Glomerular visceral epithelial cell (primary cell): Measurements from ENCODE around the gene TLR2.
"Not testable (repeated sequence)": the region's sequence is repeated elsewhere in the genome, so short reads cannot be mapped to it uniquely, and the experiment has no call there.

Experiments
- DNase-seq: peaks from one replicate; pipeline ENCODE4 v3.0.0-alpha.2; 2016; ENCODE audit errors: extremely low spot score

The TLR2 gene

DNA sequence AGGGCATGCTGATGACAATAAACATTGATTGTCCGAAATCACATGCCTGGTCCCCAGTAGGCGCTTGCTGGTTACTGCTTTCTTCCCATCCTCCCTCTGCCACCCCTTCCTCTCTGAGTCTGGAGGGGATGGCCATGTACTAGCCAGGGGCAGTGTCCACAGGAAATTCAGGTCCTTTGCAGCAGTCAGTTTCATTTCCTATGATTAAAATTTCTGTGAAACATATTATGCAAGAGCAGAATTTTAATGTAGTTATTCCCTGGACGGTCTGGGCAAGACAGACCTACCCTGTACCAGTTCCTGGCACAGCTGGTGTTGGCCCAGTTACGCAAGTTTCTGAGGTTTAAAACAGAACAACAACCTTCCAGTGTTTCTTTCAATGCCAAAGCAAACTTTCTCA is 28.2 kb upstream of the TLR2 start:
- no peak for DNase-seq

DNA sequence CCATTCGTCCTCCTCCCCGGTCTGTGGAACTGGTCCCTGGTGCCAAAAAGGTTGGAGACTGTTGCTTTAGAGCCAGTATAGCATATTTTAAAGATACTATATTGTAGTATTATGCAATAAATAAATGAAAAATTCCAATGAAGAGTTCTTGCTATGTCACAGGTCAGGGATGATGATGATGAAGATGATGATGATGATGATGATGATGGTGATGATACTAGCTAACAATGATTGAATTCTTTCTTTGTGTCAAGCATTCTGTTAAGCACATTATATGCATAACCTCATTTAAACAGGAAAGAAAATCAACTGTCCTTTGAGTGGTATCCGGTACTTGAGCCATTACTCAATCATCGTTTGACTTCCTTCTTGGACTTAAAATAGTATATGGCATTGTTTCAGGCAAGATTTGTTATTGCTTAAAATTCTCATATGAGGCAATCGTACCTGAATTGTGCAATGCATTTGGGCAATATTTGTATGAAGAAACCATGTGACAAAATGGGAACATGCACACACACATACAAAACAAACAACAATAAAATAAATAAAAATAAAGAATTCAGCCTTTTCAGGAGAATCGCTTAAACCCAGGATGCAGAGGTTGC is 22.8 kb upstream of the TLR2 start:
- DNase-seq: no peak

GRCh38 chr4:153661908-153662307 is 22.2 kb upstream of the TLR2 start:
- DNase-seq: no peak

DNA sequence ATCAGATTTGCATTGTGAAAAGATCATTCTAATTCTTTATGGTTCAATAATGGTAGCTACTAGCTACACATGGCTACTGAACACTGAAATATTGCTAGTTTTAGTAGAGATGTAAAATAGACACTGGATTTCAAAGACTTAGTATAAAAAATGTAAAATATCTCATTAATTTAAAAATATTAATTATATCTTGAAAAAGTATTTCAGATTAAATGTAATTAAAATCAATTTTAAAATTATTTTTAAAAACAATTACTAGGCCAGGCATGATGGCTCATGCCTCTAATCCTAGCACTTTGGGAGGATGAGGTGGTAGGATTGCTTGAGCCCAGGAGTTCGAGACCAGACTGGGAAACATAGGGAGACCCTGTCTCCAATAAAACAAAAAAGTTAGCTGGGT is 20.4 kb upstream of the TLR2 start:
- DNase-seq: no peak

GRCh38 chr4:153666505-153666904 is 17.6 kb upstream of the TLR2 start:
- not testable (repeated sequence) for DNase-seq

- no peak for DNase-seq
Measured at GRCh38 chr4:153668647-153669046, 15.4 kb upstream of the TLR2 start.

DNA sequence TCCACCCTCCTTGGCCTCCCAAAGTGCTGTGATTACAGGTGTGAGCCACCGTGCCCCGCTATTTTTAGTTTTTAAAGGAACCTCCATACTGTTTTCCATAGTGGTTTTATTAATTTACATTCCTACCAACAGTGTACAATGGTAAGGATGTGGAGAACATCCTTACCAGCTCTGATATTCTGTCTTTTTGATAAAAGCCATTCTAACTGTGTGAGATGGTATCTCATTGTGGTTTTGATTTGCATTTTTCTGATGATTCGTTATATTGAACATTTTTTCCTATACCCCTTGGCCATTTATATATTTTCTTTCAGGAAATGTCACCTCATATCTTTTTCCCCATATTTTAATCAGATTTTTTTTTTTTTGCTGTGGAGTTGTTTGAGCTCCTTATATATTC is 14.2 kb upstream of the TLR2 start:
- no peak for DNase-seq

DNA sequence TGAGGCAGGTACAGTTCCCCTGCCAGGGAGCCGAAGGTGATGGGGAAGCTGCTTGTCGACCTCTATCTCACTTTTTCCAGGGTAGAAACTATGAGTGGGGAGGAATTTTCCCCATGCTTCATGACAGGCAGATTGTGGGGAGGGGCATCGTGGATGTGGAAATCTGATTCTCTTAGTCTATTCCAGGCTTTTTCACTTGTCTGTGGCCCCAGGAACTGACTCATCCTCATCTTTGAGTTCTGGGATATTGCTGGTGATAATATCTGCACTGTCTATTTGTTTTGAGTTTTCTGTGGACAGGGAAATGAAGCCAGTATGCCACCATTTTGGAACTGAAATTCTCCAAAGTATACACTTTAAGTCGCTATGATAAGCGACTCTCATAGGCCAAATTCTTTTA is 7.6 kb upstream of the TLR2 start:
- peak; percentile 51 for DNase-seq

DNA sequence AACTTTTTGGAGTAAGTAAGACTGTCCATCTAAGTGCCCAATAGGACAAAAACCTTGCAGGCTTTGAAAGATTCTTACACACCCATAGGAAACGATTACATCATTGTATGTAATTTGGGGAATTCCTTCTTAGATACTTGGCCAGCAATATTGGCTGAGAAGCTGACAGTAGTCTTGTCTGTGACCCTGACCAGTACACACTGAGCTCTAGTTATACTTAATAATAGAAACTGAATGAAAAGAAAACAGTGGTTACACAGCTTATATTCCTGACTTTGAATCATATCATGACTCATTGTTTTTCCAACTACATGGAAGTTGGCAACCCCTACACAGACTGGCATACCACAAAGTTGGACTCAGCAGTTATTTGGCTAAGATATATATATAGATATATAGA is 7.1 kb upstream of the TLR2 start:
- peak; percentile 87 for DNase-seq

DNA sequence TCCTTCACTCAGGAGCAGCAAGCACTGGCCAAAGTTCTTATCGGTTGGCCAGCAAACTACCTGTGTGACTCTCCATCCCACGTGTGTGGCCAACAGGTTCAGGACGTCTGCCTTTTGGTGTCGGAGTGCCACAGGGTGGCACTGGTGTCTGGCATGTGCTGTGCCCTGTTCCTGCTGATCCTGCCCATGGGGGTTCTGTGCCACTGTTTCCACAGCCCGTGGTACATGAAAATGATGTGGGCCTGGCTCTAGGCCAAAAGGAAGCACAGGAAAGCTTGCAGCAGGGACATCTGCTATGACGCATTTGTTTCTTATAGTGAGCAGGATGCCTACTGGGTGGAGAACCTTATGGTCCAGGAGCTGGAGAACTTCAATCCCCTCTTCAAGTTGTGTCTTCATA is 4.6 kb upstream of the TLR2 start:
- no peak for DNase-seq

- DNase-seq: no peak
Measured at GRCh38 chr4:153683763-153684181, 308 bp upstream of the TLR2 start.

- no peak for DNase-seq
Measured at GRCh38 chr4:153684971-153685371, 891 bp downstream of the TLR2 start.

GRCh38 chr4:153704522-153704921 is 20.4 kb downstream of the TLR2 start:
- no peak for DNase-seq

- DNase-seq: no peak
Measured at GRCh38 chr4:153705743-153706468, 21.8 kb downstream of the TLR2 start.

DNA sequence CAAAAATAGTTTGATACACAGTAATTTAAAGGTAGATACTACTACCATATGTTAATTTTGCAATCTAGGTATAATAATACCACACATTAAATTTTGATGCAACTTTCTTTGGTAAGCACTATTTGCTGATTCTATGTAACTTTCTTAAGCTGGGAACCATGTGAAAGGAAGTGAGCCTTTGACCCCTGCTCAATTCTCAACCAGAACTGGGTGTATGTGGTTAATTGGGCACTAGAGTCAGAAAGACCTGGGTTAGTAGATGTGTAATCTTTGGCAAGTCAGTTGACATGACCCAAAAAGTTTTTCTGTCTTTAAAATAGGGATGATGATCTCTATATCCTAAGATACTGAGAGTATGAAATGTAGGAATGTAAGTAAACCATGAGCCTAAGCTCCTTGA is 22.4 kb downstream of the TLR2 start:
- DNase-seq: no peak

GRCh38 chr4:153710681-153711080 is 26.6 kb downstream of the TLR2 start:
- DNase-seq: no peak

- DNase-seq: peak; percentile 13
Measured at GRCh38 chr4:153713866-153714646, 30.0 kb downstream of the TLR2 start.

- DNase-seq: no peak
Measured at GRCh38 chr4:153722036-153722435, 38.0 kb downstream of the TLR2 start.

DNA sequence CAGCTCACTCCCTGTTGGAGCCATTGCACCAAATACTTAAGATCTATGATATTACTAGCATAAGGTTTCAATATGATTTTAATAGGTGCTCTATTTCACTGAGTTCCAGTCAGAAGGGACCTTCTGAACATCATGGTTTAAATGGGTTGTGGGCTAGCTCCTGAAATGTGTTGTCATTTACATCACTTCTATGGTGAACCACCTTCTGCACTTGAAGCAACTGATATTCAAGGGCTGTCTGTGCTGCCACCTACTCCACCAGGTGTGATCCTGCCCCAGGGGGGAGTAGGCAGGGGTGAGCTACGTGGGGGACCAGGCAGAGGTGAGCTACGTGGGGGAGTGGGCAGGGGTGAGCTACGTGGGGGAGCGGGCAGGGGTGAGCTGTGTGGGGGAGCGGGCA is 40.5 kb downstream of the TLR2 start:
- DNase-seq: no peak

DNA sequence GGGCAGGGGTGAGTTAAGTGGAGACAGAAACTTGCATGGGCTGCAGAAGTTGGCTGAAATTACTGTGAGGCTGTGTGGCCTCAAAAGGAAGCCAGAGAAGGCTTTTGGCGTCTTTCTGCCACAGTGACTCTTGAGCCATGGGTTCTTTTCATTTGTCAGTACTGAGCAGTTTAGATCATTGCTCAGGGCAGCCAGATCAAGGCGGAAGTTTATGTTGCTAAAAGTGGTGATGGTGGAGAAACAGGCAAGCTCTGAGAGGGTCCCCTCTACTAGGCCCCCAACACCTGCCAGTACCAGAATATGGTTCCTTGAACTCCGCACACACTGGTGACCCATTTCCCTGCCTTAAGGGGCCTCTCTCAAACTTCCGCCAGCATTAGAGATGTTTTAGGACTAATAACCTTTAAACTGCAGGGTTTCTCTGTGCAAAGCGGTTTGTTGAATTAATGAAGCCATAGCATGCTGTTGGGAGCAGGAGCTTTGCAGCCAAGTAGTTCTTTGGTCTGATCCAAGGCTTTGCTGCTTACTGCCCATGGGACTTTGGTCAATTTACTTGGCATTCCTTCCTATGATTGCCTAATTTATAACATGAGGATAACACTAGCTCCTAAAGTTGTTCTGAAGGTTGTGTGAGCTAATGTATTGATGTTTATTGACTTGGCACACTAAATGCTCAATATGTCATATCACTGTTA is 41.2 kb downstream of the TLR2 start:
- DNase-seq: no peak

DNA sequence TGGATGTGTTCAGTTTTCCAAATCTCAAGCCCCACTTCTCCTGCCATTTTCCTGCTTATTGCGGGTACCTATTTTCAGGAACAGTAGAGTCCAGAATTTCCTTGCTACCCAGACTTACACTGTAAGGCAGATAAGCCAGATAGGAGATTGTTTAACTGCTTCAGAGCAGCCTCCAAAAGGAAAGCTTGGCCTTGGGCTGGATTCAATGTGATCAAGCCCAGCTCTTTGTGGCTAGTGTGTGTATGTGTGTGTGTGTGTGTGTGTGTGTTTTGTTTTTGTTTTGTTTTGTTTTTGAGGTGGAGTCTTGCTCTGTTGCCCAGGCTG is 41.7 kb downstream of the TLR2 start:
- no peak for DNase-seq

GRCh38 chr4:153728151-153728550 is 44.1 kb downstream of the TLR2 start:
- no peak for DNase-seq

- DNase-seq: no peak
Measured at GRCh38 chr4:153728660-153729059, 44.6 kb downstream of the TLR2 start.
